Adipocyte (in vitro differentiated cells): ENCODE data around the gene PEX19.

Experiments used
- DNase-seq: peaks from one replicate; pipeline ENCODE4 v3.0.0-alpha.2; 2015; ENCODE audit warnings: low read depth
- H3K27me3 ChIP-seq: replicated peaks from 2 replicates; pipeline ENCODE4 v1.7.0; 2013; ENCODE audit warnings: mild to moderate bottlenecking, low read length, moderate library complexity; ENCODE audit not compliant: control insufficient read depth, insufficient read depth
- H3K36me3 ChIP-seq: 2 replicates; pipeline ENCODE4 v1.7.0; 2013; ENCODE audit warnings: low read length, mild to moderate bottlenecking, moderate library complexity; ENCODE audit not compliant: control insufficient read depth, insufficient read depth, severe bottlenecking
- H3K4me1 ChIP-seq: 2 replicates; pipeline ENCODE4 v1.7.0; 2013; ENCODE audit warnings: mild to moderate bottlenecking, low read length, moderate library complexity; ENCODE audit not compliant: control insufficient read depth, insufficient read depth
- H3K4me3 ChIP-seq: 2 replicates; pipeline ENCODE4 v1.7.0; 2013; ENCODE audit warnings: mild to moderate bottlenecking, low read length, moderate library complexity
- H3K9ac ChIP-seq: 2 replicates; pipeline ENCODE4 v1.7.0; 2013; ENCODE audit warnings: mild to moderate bottlenecking, low read length, moderate library complexity
- H3K9me3 ChIP-seq: 2 replicates; pipeline ENCODE4 v1.7.0; 2013; ENCODE audit warnings: mild to moderate bottlenecking, low read length, moderate library complexity; ENCODE audit not compliant: control insufficient read depth

Gene PEX19

DNA sequence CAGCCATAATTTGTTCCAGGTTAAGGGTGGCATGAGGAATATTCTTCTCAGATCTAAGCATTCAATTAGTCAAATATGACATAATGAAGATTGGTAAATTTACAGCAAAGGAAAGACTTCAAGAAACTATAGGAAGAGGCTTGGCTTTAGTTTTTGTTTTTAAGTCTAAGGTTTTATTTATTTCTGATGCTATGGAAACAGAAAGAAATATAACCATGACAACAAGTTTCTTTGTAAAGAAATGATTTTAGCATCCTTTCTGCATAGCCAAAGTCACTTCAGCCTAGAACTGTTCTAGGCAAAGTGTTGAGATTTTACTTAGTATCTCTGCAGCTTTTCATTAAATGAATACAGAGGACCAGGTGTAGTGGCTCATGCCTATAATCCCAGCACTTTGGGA is 52.0 kb downstream of the PEX19 start:
- Histone ChIP-seq H3K4me3 (no peak overlapping the region), H3K9ac (no peak overlapping the region), H3K36me3 (peaks cover 95% of the 10 kb centered on the region), H3K4me1 (no peaks in the 10 kb centered on the region), H3K9me3 (no peaks in the 10 kb centered on the region), H3K27me3 (no peaks in the 10 kb centered on the region)
- no peak for DNase-seq

DNA sequence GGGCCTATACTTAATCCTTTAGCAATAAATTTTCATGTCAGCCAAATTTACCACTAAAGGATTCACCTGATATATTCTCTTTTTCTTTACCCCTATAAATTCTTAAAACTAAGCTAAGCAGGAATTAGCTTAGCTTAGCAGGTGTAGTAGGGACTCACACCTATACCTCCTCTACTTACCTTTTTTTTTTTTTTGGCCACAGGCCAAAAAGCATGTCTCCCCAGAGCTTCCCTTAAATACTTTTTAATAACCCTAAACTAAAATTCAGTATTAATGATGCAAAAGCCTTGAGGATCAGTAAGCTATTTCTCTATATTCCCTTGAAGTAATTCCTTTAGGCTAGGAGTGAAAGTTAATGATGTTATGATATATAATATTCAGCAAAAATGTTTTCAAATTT is 56.5 kb downstream of the PEX19 start:
- Histone ChIP-seq H3K4me3 (no peak overlapping the region), H3K36me3 (peaks cover 99% of the 10 kb centered on the region), H3K9ac (no peak overlapping the region), H3K4me1 (no peaks in the 10 kb centered on the region), H3K27me3 (no peaks in the 10 kb centered on the region), H3K9me3 (no peaks in the 10 kb centered on the region)
- no peak for DNase-seq

DNA sequence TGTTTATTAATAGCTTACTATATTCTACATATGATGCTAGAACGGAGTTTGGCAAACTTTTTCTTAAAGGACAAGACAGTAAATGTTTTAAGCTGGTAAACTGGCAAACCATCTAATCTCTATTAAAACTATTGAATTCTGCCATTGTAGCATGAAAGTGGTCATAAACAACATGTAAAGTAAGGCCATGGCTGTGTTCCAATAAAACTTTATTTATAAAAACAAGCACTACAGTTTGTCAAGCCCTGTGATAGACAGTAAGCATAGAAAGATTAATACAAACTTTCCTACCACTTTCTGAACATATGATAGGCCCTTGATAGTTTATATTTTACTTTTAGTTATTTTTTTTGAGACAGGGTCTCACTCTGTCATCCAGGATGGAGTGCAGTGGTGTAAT is 57.4 kb downstream of the PEX19 start:
- no peak for DNase-seq
- no peaks in the 10 kb centered on the region for H3K4me1 ChIP-seq
- no peaks in the 10 kb centered on the region for H3K27me3 ChIP-seq
- peaks cover 100% of the 10 kb centered on the region for H3K36me3 ChIP-seq
- no peak overlapping the region for H3K9ac ChIP-seq
- H3K4me3 ChIP-seq, result no peak overlapping the region
- no peaks in the 10 kb centered on the region for H3K9me3 ChIP-seq

DNA sequence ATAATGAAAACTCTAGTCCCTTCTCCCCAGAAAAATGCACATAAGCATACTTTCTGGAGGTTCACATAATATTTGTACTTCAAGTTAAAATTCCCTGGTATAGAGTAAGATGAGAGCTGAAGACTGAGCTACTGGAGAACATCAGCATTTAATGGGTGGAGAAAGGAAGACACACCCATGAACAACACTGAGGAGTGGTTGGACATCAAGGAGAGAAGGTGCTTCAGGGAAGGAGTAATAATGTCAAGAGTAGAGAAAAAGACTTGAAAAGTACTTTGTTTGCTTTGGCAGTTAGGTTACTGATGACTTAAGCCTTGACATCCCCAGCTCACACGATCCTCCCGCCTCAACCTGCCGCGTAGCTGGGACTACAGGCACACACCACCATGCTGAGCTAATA is 57.9 kb downstream of the PEX19 start:
- DNase-seq, result no peak
- Histone ChIP-seq H3K36me3 (peaks cover 100% of the 10 kb centered on the region), H3K9ac (no peak overlapping the region), H3K4me1 (no peaks in the 10 kb centered on the region), H3K4me3 (no peak overlapping the region), H3K9me3 (no peaks in the 10 kb centered on the region), H3K27me3 (no peaks in the 10 kb centered on the region)
